Adrenal gland (tissue), 5 donors: ENCODE results near the gene AHI1.

Experiments
- POLR2A ChIP-seq, 2 donors: fragments of 450-650 bp; IDR thresholded peaks; one replicate each; pipeline ENCODE4 v1.6.1; 2017; ENCODE audit warnings: antibody characterized with exemption in 2 of 2, mild to moderate bottlenecking in 2 of 2, moderate library complexity in 1 of 2
- TF ChIP-seq, protein P1 (sequence below), 6 experiments: fragments of 450-650 bp in 4 of 6; fragments of 200-600 bp in 2 of 6; sonication (generic) in 1 of 6; IDR thresholded peaks; 1 replicate in 5 of 6; 2 replicates in 1 of 6; pipeline versions ENCODE4 v1.5.1 to v1.8.0; 2016 to 2021; ENCODE audit warnings: antibody characterized with exemption in 6 of 6, mild to moderate bottlenecking in 2 of 6, moderate library complexity in 1 of 6
- donor health status: DM: no; HTN: no; CAD: no.

DNA sequence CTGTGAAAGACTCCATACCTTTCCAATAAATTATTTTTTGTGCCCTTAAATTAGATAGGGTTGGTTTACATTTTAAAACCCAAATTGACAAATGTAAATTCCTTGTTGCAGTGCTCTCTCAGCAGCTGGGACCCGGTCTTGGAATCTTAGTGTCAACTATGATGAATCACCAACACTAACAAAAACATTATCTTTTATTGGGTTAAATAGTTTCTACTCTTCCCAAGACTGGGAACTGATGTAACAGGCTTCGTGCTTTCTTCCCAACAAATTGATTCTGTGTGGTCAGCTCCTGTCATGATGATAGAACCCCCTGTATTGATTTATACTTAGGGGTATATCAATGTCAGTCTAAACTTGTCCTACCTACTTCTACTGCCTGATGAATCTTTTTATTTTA lies 23.2 kb upstream of the AHI1 start:
- TF ChIP-seq, protein P1, sequence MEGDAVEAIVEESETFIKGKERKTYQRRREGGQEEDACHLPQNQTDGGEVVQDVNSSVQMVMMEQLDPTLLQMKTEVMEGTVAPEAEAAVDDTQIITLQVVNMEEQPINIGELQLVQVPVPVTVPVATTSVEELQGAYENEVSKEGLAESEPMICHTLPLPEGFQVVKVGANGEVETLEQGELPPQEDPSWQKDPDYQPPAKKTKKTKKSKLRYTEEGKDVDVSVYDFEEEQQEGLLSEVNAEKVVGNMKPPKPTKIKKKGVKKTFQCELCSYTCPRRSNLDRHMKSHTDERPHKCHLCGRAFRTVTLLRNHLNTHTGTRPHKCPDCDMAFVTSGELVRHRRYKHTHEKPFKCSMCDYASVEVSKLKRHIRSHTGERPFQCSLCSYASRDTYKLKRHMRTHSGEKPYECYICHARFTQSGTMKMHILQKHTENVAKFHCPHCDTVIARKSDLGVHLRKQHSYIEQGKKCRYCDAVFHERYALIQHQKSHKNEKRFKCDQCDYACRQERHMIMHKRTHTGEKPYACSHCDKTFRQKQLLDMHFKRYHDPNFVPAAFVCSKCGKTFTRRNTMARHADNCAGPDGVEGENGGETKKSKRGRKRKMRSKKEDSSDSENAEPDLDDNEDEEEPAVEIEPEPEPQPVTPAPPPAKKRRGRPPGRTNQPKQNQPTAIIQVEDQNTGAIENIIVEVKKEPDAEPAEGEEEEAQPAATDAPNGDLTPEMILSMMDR (IDR thresholded peaks at IDR 0.05), result no peak
- TF ChIP-seq POLR2A (IDR thresholded peaks at IDR 0.05), result no peak
